SH-SY5Y (cell line): ENCODE results near the gene CHRM3.

ENCODE experiments used
- GATA2 ChIP-seq: IDR thresholded peaks from 2 replicates; pipeline ENCODE4 v1.6.1; 2011; ENCODE audit warnings: mild to moderate bottlenecking, low read depth, low read length
- GATA3 ChIP-seq: IDR thresholded peaks from 2 replicates; pipeline ENCODE4 v1.6.1; 2011; ENCODE audit warnings: low read depth, mild to moderate bottlenecking, low read length, moderate library complexity

GRCh38 chr1:239337799-239338430 lies 48.5 kb upstream of the CHRM3 start:
- TF ChIP-seq GATA2 (no peak), GATA3 (no peak)
